HG02884 (cell line): ENCODE results near the gene RELN.

Source experiments
- ATAC-seq: cut with Tn5 transposase; IDR thresholded peaks from one replicate; pipeline ENCODE4 v1.9.1; 2021; ENCODE audit warnings: mild to moderate bottlenecking, moderate library complexity; ENCODE audit not compliant: unreplicated experiment

RELN gene

GRCh38 chr7:103425177-103425576 is 564.3 kb downstream of the RELN start:
- no peak for ATAC-seq

- ATAC-seq: no peak
Measured at GRCh38 chr7:103423467-103424179, 565.8 kb downstream of the RELN start.
